Measurements from ENCODE around the gene CENPS.
"Not testable (repeated sequence)": the region's sequence is repeated elsewhere in the genome, so short reads cannot be mapped to it uniquely, and the experiment has no call there.

DNA sequence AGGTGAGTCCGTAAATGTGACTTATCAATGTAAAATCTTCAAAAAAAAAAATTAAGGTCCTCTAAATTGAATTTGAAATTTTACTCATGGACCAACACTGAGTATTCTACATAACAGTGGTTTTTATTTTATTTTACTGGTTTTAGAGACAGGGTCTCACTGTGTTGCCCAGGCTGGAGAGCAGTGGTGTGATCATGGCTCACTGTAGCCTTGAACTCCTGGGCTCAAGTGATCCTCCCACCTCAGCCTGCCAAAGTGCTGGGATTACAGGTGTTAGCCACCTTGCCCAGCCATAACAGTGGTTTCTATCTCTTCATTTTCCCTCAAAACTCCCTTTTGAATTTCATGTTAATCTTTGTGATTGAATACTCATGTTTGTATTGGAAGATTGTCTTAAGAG lies 14.3 kb upstream of the CENPS start:
- TF ChIP-seq SP1 (IDR thresholded peaks at IDR 0.05); TARDBP (IDR thresholded peaks at IDR 0.05); NFRKB (IDR thresholded peaks at IDR 0.05); FOXK2 (IDR thresholded peaks at IDR 0.05); BHLHE40 (IDR thresholded peaks at IDR 0.05; ENCODE audit: borderline replicate concordance); ELF4 (IDR thresholded peaks at IDR 0.05); FOXM1 (IDR thresholded peaks at IDR 0.05; ENCODE audit: borderline replicate concordance); ZNF384 (IDR thresholded peaks at IDR 0.05): not testable (repeated sequence)
- TF ChIP-seq, protein P1, sequence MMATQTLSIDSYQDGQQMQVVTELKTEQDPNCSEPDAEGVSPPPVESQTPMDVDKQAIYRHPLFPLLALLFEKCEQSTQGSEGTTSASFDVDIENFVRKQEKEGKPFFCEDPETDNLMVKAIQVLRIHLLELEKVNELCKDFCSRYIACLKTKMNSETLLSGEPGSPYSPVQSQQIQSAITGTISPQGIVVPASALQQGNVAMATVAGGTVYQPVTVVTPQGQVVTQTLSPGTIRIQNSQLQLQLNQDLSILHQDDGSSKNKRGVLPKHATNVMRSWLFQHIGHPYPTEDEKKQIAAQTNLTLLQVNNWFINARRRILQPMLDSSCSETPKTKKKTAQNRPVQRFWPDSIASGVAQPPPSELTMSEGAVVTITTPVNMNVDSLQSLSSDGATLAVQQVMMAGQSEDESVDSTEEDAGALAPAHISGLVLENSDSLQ (IDR thresholded peaks at IDR 0.05) = not testable (repeated sequence)
